ENCODE results near the gene ETV1. TPM values are rescaled to one million over a fixed set of nuclear protein-coding genes. Genes with fewer than 3 reads are reported as not detected.

The ETV1 gene
- total and polyA plus RNA-seq, 9 of the 15 experiments (the other 6 are each of a cell fraction or from before 2014, with no cell fraction given) = 7.2 to 27.4 (median 14.0) TPM

DNA sequence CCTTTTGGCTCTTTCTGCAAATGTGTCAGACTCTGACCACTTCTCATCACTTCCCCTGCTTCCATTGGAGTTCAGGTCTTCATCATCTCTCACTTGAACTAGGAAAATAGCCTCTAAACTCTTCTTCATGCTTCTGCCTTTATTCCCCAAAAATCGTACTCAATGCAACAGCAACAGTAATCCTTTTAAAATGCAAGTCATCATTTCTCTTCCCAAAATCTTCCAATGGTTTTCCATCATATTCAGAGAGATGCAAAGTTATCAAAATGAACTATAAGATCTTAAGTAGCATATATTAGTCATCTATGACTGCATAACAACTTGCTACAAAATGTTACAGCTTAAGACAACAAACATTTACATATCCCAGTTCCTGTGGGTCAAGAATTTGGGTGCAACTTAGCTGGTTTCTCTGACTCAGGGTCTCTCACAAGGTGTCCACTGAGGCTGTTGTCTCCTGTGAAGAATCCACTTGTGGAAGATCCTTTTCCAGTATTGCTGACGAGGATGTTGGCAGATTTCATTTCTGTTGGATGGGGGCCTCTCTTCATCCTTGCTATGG is 31.0 kb upstream of the ETV1 start:
- WGBS (ENCODE audit: insufficient coverage, low coverage, missing lambda C conversion rate) = 43% methylated on average over 2 of the region's 2 CpGs
- FAIRE-seq = no peak
- Histone ChIP-seq H3K4me1 (replicated peaks in 1 of 2; ENCODE audit: control insufficient read depth in 2 of 2, insufficient read depth in 2 of 2, low read length in 2 of 2) (no peaks in the 10 kb centered on the region), H3K4me2 (ENCODE audit: insufficient read depth, low read length) (no peak overlapping the region), H3K79me2 (ENCODE audit: control insufficient read depth, insufficient read depth, low read length) (no peaks in the 10 kb centered on the region), H3K27ac (ENCODE audit: extremely low read depth, low read depth, low read length) (no peak overlapping the region), H2AFZ (ENCODE audit: low read depth, low read length) (no peak overlapping the region), H4K20me1 (replicated peaks; ENCODE audit: control insufficient read depth, insufficient read depth, low read length) (no peaks in the 10 kb centered on the region), H3K36me3 (ENCODE audit: control insufficient read depth, insufficient read depth, low read length) (peaks cover 7% of the 10 kb centered on the region; the same call in 2 of the 3 replicates), H3K9me1 (ENCODE audit: control insufficient read depth, insufficient read depth, low read length) (no peaks in the 10 kb centered on the region), H3K9me3 (replicated peaks; ENCODE audit: control insufficient read depth, insufficient read depth, low read depth, low read length) (no peaks in the 10 kb centered on the region), H3K9ac (ENCODE audit: insufficient read depth in 1 of 2, low read depth in 2 of 2, low read length in 2 of 2) (no peak overlapping the region), H3K4me3 (no peak overlapping the region), H3K27me3 (ENCODE audit: control insufficient read depth in 2 of 2, insufficient read depth in 2 of 2, low read length in 2 of 2) (no peaks in the 10 kb centered on the region)
- in situ Hi-C loops (cut with MboI) = no loop called here
- TF ChIP-seq ZFPM2 (CRISPR knock-in tag; IDR thresholded peaks at IDR 0.05) (no peak), MAFG (tag; conservative IDR thresholded peaks at IDR 0.05) (peak; percentile 73), GTF2F1 (IDR thresholded peaks at IDR 0.05; ENCODE audit: low read depth, low read length) (no peak), ZNF316 (IDR thresholded peaks at IDR 0.05) (peak; percentile 73), C11orf30 (IDR thresholded peaks at IDR 0.05; ENCODE audit: low read depth) (peak; percentile 70)
- ATAC-seq = no peak
- intact Hi-C loops (cut with micrococcal nuclease) = no loop called here
- no peak for DNase-seq (ENCODE audit: extremely low read depth in 1 of 4, low spot score in 3 of 4)
- ChIA-PET POLR2A (no interaction called here), CTCF (ENCODE audit: low intra/inter-chr PET ratio) (no interaction called here)
- BruUV-seq (replicated peaks) = no TSS peak

DNA sequence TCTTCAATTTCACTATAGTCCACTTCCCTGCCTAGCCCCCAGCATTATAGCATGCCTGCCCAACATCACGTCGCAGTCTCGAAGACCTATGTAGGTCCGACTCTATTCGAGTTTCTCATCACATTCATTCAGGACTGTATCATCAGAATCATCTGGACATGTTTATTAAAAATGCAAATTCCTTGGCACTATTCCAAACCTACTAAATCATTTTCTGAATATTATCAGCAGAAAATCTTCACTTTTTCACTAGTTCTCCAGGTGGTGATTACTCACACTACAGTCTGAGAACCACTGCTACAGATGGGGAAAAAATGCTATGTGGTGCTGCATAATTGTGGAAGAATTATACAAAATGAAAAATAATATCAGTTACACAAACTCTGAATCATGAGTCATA is 29.3 kb upstream of the ETV1 start:
- Histone ChIP-seq H3K27ac (ENCODE audit: extremely low read depth, low read depth, low read length) (no peak overlapping the region), H3K9me1 (ENCODE audit: control insufficient read depth, insufficient read depth, low read length) (no peaks in the 10 kb centered on the region), H3K9ac (ENCODE audit: insufficient read depth in 1 of 2, low read depth in 2 of 2, low read length in 2 of 2) (no peak overlapping the region), H2AFZ (ENCODE audit: low read depth, low read length) (no peak overlapping the region), H3K79me2 (ENCODE audit: control insufficient read depth, insufficient read depth, low read length) (no peaks in the 10 kb centered on the region), H3K4me3 (no peak overlapping the region), H3K4me2 (ENCODE audit: insufficient read depth, low read length) (no peak overlapping the region), H3K27me3 (ENCODE audit: control insufficient read depth in 2 of 2, insufficient read depth in 2 of 2, low read length in 2 of 2) (no peaks in the 10 kb centered on the region), H3K4me1 (replicated peaks in 1 of 2; ENCODE audit: control insufficient read depth in 2 of 2, insufficient read depth in 2 of 2, low read length in 2 of 2) (no peaks in the 10 kb centered on the region), H3K36me3 (ENCODE audit: control insufficient read depth, insufficient read depth, low read length) (peaks cover 7% of the 10 kb centered on the region; the same call in 2 of the 3 replicates), H3K9me3 (replicated peaks; ENCODE audit: control insufficient read depth, insufficient read depth, low read depth, low read length) (no peaks in the 10 kb centered on the region), H4K20me1 (replicated peaks; ENCODE audit: control insufficient read depth, insufficient read depth, low read length) (no peaks in the 10 kb centered on the region)
- no peak for ATAC-seq
- FAIRE-seq = no peak
- intact Hi-C loops (cut with micrococcal nuclease) = no loop called here
- in situ Hi-C loops (cut with MboI) = no loop called here
- peak in 1 of 4 experiments; percentile 15 for DNase-seq (ENCODE audit: extremely low read depth in 1 of 4, low spot score in 3 of 4)
- WGBS (ENCODE audit: insufficient coverage, low coverage, missing lambda C conversion rate) = 82% methylated on average over 5 of the region's 5 CpGs
- no TSS peak for BruUV-seq (replicated peaks)
- CTCF ChIA-PET (ENCODE audit: low intra/inter-chr PET ratio) = no interaction called here
- POLR2A ChIA-PET = interaction anchor here (1.0 kb wide), 1 partner anchor 19 kb away, joined by 4 read pairs; no protein-coding TSS in a partner anchor
- no peak for TF ChIP-seq ASH1L (IDR thresholded peaks at IDR 0.05; ENCODE audit: borderline replicate concordance, low read depth, partially characterized antibody)
- TF ChIP-seq RBM25 (IDR thresholded peaks at IDR 0.05; ENCODE audit: low read depth, low read length, severe bottlenecking) = no peak
- TF ChIP-seq SREBF1 (IDR thresholded peaks at IDR 0.05; ENCODE audit: borderline replicate concordance, low read depth, low read length) = no peak
- TF ChIP-seq SRF (CRISPR knock-in tag; IDR thresholded peaks at IDR 0.05) = no peak
- TF ChIP-seq, protein P1, sequence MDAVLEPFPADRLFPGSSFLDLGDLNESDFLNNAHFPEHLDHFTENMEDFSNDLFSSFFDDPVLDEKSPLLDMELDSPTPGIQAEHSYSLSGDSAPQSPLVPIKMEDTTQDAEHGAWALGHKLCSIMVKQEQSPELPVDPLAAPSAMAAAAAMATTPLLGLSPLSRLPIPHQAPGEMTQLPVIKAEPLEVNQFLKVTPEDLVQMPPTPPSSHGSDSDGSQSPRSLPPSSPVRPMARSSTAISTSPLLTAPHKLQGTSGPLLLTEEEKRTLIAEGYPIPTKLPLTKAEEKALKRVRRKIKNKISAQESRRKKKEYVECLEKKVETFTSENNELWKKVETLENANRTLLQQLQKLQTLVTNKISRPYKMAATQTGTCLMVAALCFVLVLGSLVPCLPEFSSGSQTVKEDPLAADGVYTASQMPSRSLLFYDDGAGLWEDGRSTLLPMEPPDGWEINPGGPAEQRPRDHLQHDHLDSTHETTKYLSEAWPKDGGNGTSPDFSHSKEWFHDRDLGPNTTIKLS (IDR thresholded peaks at IDR 0.05; ENCODE audit: borderline replicate concordance, low read depth) = no peak
- TF ChIP-seq L3MBTL2 (IDR thresholded peaks at IDR 0.05) = no peak
- peak; percentile 80 for TF ChIP-seq NFIC (IDR thresholded peaks at IDR 0.05)
- no peak for TF ChIP-seq BCL6 (CRISPR knock-in tag; IDR thresholded peaks at IDR 0.05)
- no peak for TF ChIP-seq NELFE (IDR thresholded peaks at IDR 0.05; ENCODE audit: insufficient read depth, insufficient read length)
- TF ChIP-seq MEIS2 (IDR thresholded peaks at IDR 0.05; ENCODE audit: partially characterized antibody) = peak; percentile 49
- TF ChIP-seq KLF1 (tag; IDR thresholded peaks at IDR 0.05) = no peak
